B cell (primary cell): ENCODE data around the gene GOT1. TPM values are rescaled to one million over a fixed set of nuclear protein-coding genes. Genes with fewer than 3 reads are reported as not detected.

Experiments
- ATAC-seq: fragments of 200-7000 bp; cut with Tn5 transposase; one replicate; pipeline ENCODE4 v1.10.0; 2021; ENCODE audit warnings: low read depth, mild to moderate bottlenecking, moderate number of reproducible peaks, moderate library complexity
- CTCF ChIA-PET: fragments of 350-600 bp; sonication (Branson Sonifier 250); formaldehyde crosslinking; loops from one replicate; lab custom pipeline; 2021; ENCODE audit warnings: antibody characterized with exemption, inconsistent platforms; lab: Charles Lee
- POLR2A ChIA-PET: fragments of 350-600 bp; sonication (Branson Sonifier 250); formaldehyde crosslinking; loops from one replicate; lab custom pipeline; 2021; ENCODE audit warnings: antibody characterized with exemption; lab: Charles Lee
- DNase-seq: peaks from one replicate; pipeline ENCODE4 v3.0.0; 2013
- H2AFZ ChIP-seq: 2 replicates; pipeline ENCODE4 v1.6.1; 2012; ENCODE audit warnings: mild to moderate bottlenecking, low read depth, low read length; ENCODE audit not compliant: insufficient read depth, poor library complexity, severe bottlenecking
- H3K27ac ChIP-seq, 2 donors: 1 replicate in 1 of 2; 2 replicates in 1 of 2; pipeline ENCODE4 v1.5.1; 2012 to 2013; ENCODE audit warnings: low read length in 2 of 2, mild to moderate bottlenecking in 2 of 2, moderate library complexity in 1 of 2
- H3K27me3 ChIP-seq, 4 experiments: fragments of 200-600 bp in 1 of 4; sonication (generic) in 1 of 4; replicated peaks in 1 of 4; 1 replicate in 2 of 4; 2 replicates in 2 of 4; pipeline versions ENCODE4 v1.6.1 to v1.7.0; 2013 to 2016; ENCODE audit warnings: low read length in 3 of 4, mild to moderate bottlenecking in 2 of 4, mixed read lengths in 1 of 4, moderate library complexity in 1 of 4; ENCODE audit not compliant: insufficient read depth in 4 of 4, control insufficient read depth in 3 of 4; ENCODE audit errors: control extremely low read depth in 1 of 4
- H3K36me3 ChIP-seq, 2 experiments: replicated peaks in 1 of 2; 1 replicate in 1 of 2; 2 replicates in 1 of 2; pipeline versions ENCODE4 v1.6.1 to v1.7.1; 2013; ENCODE audit warnings: low read length in 1 of 2; ENCODE audit not compliant: insufficient read depth in 2 of 2, control insufficient read depth in 1 of 2; ENCODE audit errors: control extremely low read depth in 1 of 2, extremely low read depth in 1 of 2
- H3K4me1 ChIP-seq, 2 donors: fragments of 200-600 bp in 1 of 2; sonication (generic) in 1 of 2; 1 replicate in 1 of 2; 2 replicates in 1 of 2; pipeline versions ENCODE4 v1.5.1 to v1.6.1; 2013 to 2017; ENCODE audit warnings: low read length in 2 of 2; ENCODE audit not compliant: control insufficient read depth in 2 of 2, insufficient read depth in 2 of 2
- H3K4me2 ChIP-seq: replicated peaks from 2 replicates; pipeline ENCODE3; 2012; ENCODE audit warnings: mild to moderate bottlenecking, low read depth, low read length; ENCODE audit not compliant: poor library complexity, severe bottlenecking
- H3K4me3 ChIP-seq, 5 experiments: fragments of 200-600 bp in 1 of 5; sonication (generic) in 1 of 5; 1 replicate in 3 of 5; 2 replicates in 2 of 5; pipeline versions ENCODE4 v1.5.1 to v1.7.0; 2011 to 2016; ENCODE audit warnings: low read length in 4 of 5, mild to moderate bottlenecking in 4 of 5, low read depth in 2 of 5, control low read depth in 1 of 5, moderate library complexity in 1 of 5; ENCODE audit not compliant: insufficient read depth in 1 of 5; ENCODE audit errors: control extremely low read depth in 1 of 5, extremely low read depth in 1 of 5
- H3K79me2 ChIP-seq: fragments of 200-600 bp; sonication (generic); one replicate; pipeline ENCODE4 v1.6.0; 2016; ENCODE audit warnings: low read length; ENCODE audit not compliant: control insufficient read depth, insufficient read depth
- H3K9ac ChIP-seq: fragments of 200-600 bp; sonication (generic); 2 replicates; pipeline ENCODE4 v1.6.1; 2017; ENCODE audit warnings: mild to moderate bottlenecking, low read length, moderate library complexity
- H3K9me3 ChIP-seq, 3 donors: one replicate each; pipeline versions ENCODE4 v1.6.1 to v1.7.1; 2013; ENCODE audit warnings: low read length in 2 of 3; ENCODE audit not compliant: control insufficient read depth in 2 of 3, insufficient read depth in 1 of 3; ENCODE audit errors: control extremely low read depth in 1 of 3
- H4K20me1 ChIP-seq: 2 replicates; pipeline ENCODE4 v1.6.0; 2012; ENCODE audit warnings: mild to moderate bottlenecking, low read length; ENCODE audit not compliant: insufficient read depth, control insufficient read depth, poor library complexity, severe bottlenecking
- H3K27ac Mint-ChIP-seq: one replicate; pipeline ENCODE4 v1.8.0; 2021; ENCODE audit warnings: mixed read lengths
- H3K27me3 Mint-ChIP-seq: one replicate; pipeline ENCODE4 v1.8.0; 2021; ENCODE audit warnings: mixed read lengths
- H3K4me1 Mint-ChIP-seq: one replicate; pipeline ENCODE4 v1.8.0; 2021; ENCODE audit warnings: mixed read lengths
- H3K4me3 Mint-ChIP-seq: one replicate; pipeline ENCODE4 v1.8.0; 2021; ENCODE audit warnings: mixed read lengths
- H3K9me3 Mint-ChIP-seq: one replicate; pipeline ENCODE4 v1.8.0; 2022; ENCODE audit warnings: mixed read lengths; ENCODE audit not compliant: insufficient read depth
- CTCF ChIP-seq: fragments of 200-600 bp; IDR thresholded peaks from one replicate; pipeline ENCODE4 v1.8.0; 2022; ENCODE audit warnings: antibody characterized with exemption, mild to moderate bottlenecking
- EZH2 ChIP-seq: IDR thresholded peaks from 2 replicates; pipeline ENCODE4 v1.6.1; 2012; ENCODE audit warnings: borderline replicate concordance, low read depth, mild to moderate bottlenecking, moderate library complexity, low read length; ENCODE audit not compliant: insufficient read depth, poor library complexity, severe bottlenecking
- WGBS: methylation state at CpG from one replicate; pipeline ENCODE4 v1.1.5; 2013; ENCODE audit warnings: missing lambda C conversion rate; ENCODE audit not compliant: insufficient coverage; 5-methylcytosine and 5-hydroxymethylcytosine counted together
- intact Hi-C: fragments of 100-400 bp; cut with micrococcal nuclease; formaldehyde crosslinking; loops from one replicate; pipeline ENCODE4 v1.10.0; 2022
- polyA plus RNA-seq: library from polyadenylated mRNA; depleted of rRNA; stranded (reverse); fragments of >200 nt; gene quantifications from 2 replicates; pipeline ENCODE4 v1.2.3, GENCODE V29; 2012
- total RNA-seq, 2 donors: library from RNA; stranded (reverse); fragments of 120-200 nt in 1 of 2; gene quantifications; 1 replicate in 1 of 2; 2 replicates in 1 of 2; pipeline versions ENCODE4 v1.2.3 to v1.2.4, GENCODE V29; 2013 to 2022

The GOT1 gene
- total and polyA plus RNA-seq, 2 donors (not counting 1 experiment from before 2014, with no cell fraction given): 5.9 to 14.9 TPM

DNA sequence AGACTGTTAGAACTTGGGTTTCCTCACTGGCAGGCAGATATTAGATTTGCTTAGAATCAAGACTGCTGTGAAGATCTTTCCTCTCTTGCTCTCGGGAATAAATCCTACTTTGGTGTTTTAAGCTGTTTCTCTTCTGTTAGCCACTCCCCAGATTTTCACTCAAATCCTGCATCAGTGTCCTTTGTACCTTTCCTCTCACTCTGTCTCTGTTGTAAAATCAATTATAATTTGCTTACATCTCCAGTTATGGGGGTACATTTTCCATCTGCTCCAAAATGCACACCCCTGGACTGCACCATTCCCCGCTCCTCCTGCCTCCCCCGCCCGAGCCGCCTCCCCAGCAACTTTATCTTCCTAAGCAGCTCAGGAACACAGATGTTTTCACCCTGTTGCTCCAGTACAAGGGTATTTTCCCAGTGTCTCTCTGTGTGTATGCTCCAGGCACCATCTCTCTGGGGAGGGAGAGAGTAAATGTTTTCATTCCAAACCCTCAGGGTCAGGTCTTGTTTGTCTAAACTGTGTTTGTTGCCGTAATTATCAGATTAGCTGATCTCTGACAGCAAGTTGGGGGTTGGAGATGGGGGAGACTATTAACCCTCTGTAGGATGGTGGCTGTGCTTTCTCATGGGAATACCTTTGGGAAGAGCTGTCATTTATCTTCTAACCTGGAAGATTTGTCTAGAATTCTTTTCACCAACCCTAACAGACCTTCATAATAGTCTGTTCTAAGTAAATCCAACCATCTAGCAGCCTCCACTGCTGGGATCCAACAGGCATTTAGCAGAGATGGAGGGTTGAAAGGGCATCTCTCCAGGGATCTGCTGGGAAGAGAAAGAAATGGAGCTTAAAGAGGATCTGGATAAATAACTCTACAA, 20.4 kb upstream of the GOT1 start:
- no peaks in the 10 kb centered on the region for H3K9me3 ChIP-seq
- no peak overlapping the region for H3K27ac ChIP-seq
- POLR2A ChIA-PET: no interaction called here
- H3K9me3 Mint-ChIP-seq: no peaks in the 10 kb centered on the region
- H3K79me2 ChIP-seq: no peaks in the 10 kb centered on the region
- no peak overlapping the region for H3K9ac ChIP-seq
- no peak overlapping the region for H3K4me2 ChIP-seq
- H3K36me3 ChIP-seq: no peaks in the 10 kb centered on the region
- no peak for TF ChIP-seq EZH2
- no peak for TF ChIP-seq CTCF
- no CpG with 5 or more reads among the region's 6 CpGs for WGBS
- H3K4me1 ChIP-seq: no peaks in the 10 kb centered on the region
- H3K27ac Mint-ChIP-seq: no peak overlapping the region
- no peak for ATAC-seq
- H3K4me1 Mint-ChIP-seq: no peaks in the 10 kb centered on the region
- H3K4me3 ChIP-seq: no peak overlapping the region
- H3K4me3 Mint-ChIP-seq: no peak overlapping the region
- CTCF ChIA-PET: interaction anchor here (1.0 to 2.9 kb wide), 4 partner anchors 15 to 263 kb away, joined by 4 to 11 read pairs (median 5); no protein-coding TSS in a partner anchor
- H3K27me3 ChIP-seq: peaks cover 0 to 5% (median under 1%) of the 10 kb centered on the region in 4 experiments
- DNase-seq: no peak
- H4K20me1 ChIP-seq: no peaks in the 10 kb centered on the region
- intact Hi-C loops: no loop called here
- H3K27me3 Mint-ChIP-seq: peaks cover 48% of the 10 kb centered on the region
- H2AFZ ChIP-seq: no peak overlapping the region

GRCh38 chr10:99450156-99450555, 19.7 kb upstream of the GOT1 start:
- Mint-ChIP-seq H3K4me1 (no peaks in the 10 kb centered on the region), H3K27ac (no peak overlapping the region), H3K27me3 (peaks cover 42% of the 10 kb centered on the region), H3K9me3 (no peaks in the 10 kb centered on the region), H3K4me3 (no peak overlapping the region)
- no peak overlapping the region for H3K4me2 ChIP-seq
- H3K27me3 ChIP-seq: peaks cover 0 to 5% (median 0%) of the 10 kb centered on the region in 4 experiments
- H3K9ac ChIP-seq: no peak overlapping the region
- no peak for ATAC-seq
- H3K4me1 ChIP-seq: no peaks in the 10 kb centered on the region
- no peaks in the 10 kb centered on the region for H4K20me1 ChIP-seq
- intact Hi-C loops: no loop called here
- TF ChIP-seq CTCF (no peak), EZH2 (no peak)
- 97% methylated on average over 4 of the region's 5 CpGs for WGBS
- H3K9me3 ChIP-seq: no peaks in the 10 kb centered on the region
- DNase-seq: no peak
- CTCF ChIA-PET: interaction anchor here (0.7 to 2.9 kb wide), 4 partner anchors 13 to 263 kb away, joined by 4 to 11 read pairs (median 4); no protein-coding TSS in a partner anchor
- no peaks in the 10 kb centered on the region for H3K79me2 ChIP-seq
- no peak overlapping the region for H3K27ac ChIP-seq
- no peak overlapping the region for H3K4me3 ChIP-seq
- no peaks in the 10 kb centered on the region for H3K36me3 ChIP-seq
- no peak overlapping the region for H2AFZ ChIP-seq
- POLR2A ChIA-PET: no interaction called here
